H1 (cell line): ENCODE measurements around the gene TCF7L2. TPM values are rescaled to one million over a fixed set of nuclear protein-coding genes. Genes with fewer than 3 reads are reported as not detected.
A peak's percentile ranks its signal among the peaks of the same experiment; 100 is the strongest.

ENCODE experiments used
- ASH2L ChIP-seq: fragments of 200-600, 300-600 bp; sonication (generic); IDR thresholded peaks from one replicate; pipeline ENCODE4 v1.7.1; 2017; ENCODE audit warnings: low read length
- CHD7 ChIP-seq: fragments of 300-600 bp; sonication (generic); IDR thresholded peaks from 2 replicates; pipeline ENCODE4 v1.7.1; 2012; ENCODE audit warnings: low read length, moderate library complexity, mild to moderate bottlenecking, inconsistent platforms; ENCODE audit not compliant: insufficient replicate concordance
- CTCF ChIP-seq, 3 experiments: IDR thresholded peaks; 1 replicate in 2 of 3; 2 replicates in 1 of 3; pipeline versions ENCODE4 v1.5.1 to v1.6.1; 2011; ENCODE audit warnings: low read length in 3 of 3, mild to moderate bottlenecking in 3 of 3, inconsistent platforms in 2 of 3, low read depth in 1 of 3, moderate library complexity in 1 of 3; ENCODE audit not compliant: insufficient read depth in 1 of 3; ENCODE audit errors: control extremely low read depth in 1 of 3
- KDM4A ChIP-seq: IDR thresholded peaks from one replicate; pipeline ENCODE4 v1.7.1; 2012; ENCODE audit warnings: low read depth, mild to moderate bottlenecking, moderate library complexity, low read length, inconsistent platforms; ENCODE audit not compliant: severe bottlenecking
- RAD21 ChIP-seq, 2 experiments: IDR thresholded peaks in 1 of 2; conservative IDR thresholded peaks in 1 of 2; 2 replicates each; pipeline ENCODE4 v1.6.1; 2011; ENCODE audit warnings: low read depth in 2 of 2, low read length in 2 of 2, improper control_type of control experiment in 1 of 2, inconsistent platforms in 1 of 2, mild to moderate bottlenecking in 1 of 2, moderate library complexity in 1 of 2
- SRF ChIP-seq: IDR thresholded peaks from 2 replicates; pipeline ENCODE4 v1.6.1; 2011; ENCODE audit warnings: mild to moderate bottlenecking, low read depth, low read length, moderate library complexity
- polyA plus RNA-seq, 7 experiments: library from polyadenylated mRNA; depleted of rRNA in 3 of 7; stranded (reverse) in 5 of 7; unstranded in 2 of 7; fragments of >200 nt in 5 of 7; fragments of 200-250 nt in 2 of 7; gene quantifications; 1 replicate in 5 of 7; 2 replicates in 1 of 7; 4 replicates in 1 of 7; pipeline versions ENCODE4 v1.2.1 to v1.2.3, GENCODE V29; 2011 to 2013; ENCODE audit warnings: missing spikeins in 2 of 7, mixed read lengths in 2 of 7
- total RNA-seq: library from RNA; stranded (reverse); fragmentation: NEBNext Ultra II Directional; extraction: Animal tissue kit (Norgen Biotek cat#: 25700); gene quantifications from 2 replicates; pipeline ENCODE4 v1.2.1, GENCODE V29; 2021

The TCF7L2 gene
- total and polyA plus RNA-seq, 2 of the 8 experiments (the other 6 are each of a cell fraction or from before 2014, with no cell fraction given), result 33.9 to 67.3 TPM

- no peak for TF ChIP-seq CHD7
- TF ChIP-seq SRF, result no peak
- TF ChIP-seq KDM4A, result no peak
- peak in 1 of 2 experiments; percentile 37; a peak in 1 of 4 replicates for TF ChIP-seq RAD21 (IDR thresholded peaks at IDR 0.05 in 1 of 2, conservative IDR thresholded peaks at IDR 0.05 in 1 of 2; ENCODE audit: low read depth in 2 of 2, low read length in 2 of 2)
- TF ChIP-seq CTCF (IDR thresholded peaks at IDR 0.05; ENCODE audit: control extremely low read depth in 1 of 3, insufficient read depth in 1 of 3, low read depth in 1 of 3, low read length in 3 of 3), result peak in 1 of 3 experiments; percentile 39; a peak in 1 of 4 replicates
- TF ChIP-seq ASH2L, result no peak
Measured at GRCh38 chr10:113052076-113052830, 102.2 kb downstream of the TCF7L2 start (continued).
